GM12874 (cell line): ENCODE results near the gene DTX3.

Experiments
- CTCF ChIP-seq: IDR thresholded peaks from 2 replicates; pipeline ENCODE4 v1.5.1; 2011; ENCODE audit warnings: low read depth, mild to moderate bottlenecking, control low read depth, low read length, moderate library complexity; ENCODE audit not compliant: insufficient read depth

The DTX3 gene

GRCh38 chr12:57584690-57585089 lies 19.9 kb upstream of the DTX3 start:
- TF ChIP-seq CTCF, result no peak

- no peak for TF ChIP-seq CTCF
Observed at GRCh38 chr12:57585156-57585555, 19.5 kb upstream of the DTX3 start.

GRCh38 chr12:57586128-57586527 lies 18.5 kb upstream of the DTX3 start:
- no peak for TF ChIP-seq CTCF

GRCh38 chr12:57586832-57587429 lies 17.7 kb upstream of the DTX3 start:
- no peak for TF ChIP-seq CTCF

- no peak for TF ChIP-seq CTCF
Observed at GRCh38 chr12:57590479-57590863, 14.2 kb upstream of the DTX3 start.

- TF ChIP-seq CTCF, result no peak
Observed at GRCh38 chr12:57590864-57591781, 13.5 kb upstream of the DTX3 start, which contains the start of gene PIP4K2C. Gene PIP4K2C, plus strand, starts transcription at chr12:57591192. Its CDS starts 98 bp downstream, at chr12:57591290.

- no peak for TF ChIP-seq CTCF
Observed at GRCh38 chr12:57591782-57592325, 12.8 kb upstream of the DTX3 start.
